ENCODE results near the gene PACRG.

The PACRG gene

GRCh38 chr6:162952423-162952822, 224.6 kb downstream of the PACRG start:
- TF ChIP-seq, protein P1, sequence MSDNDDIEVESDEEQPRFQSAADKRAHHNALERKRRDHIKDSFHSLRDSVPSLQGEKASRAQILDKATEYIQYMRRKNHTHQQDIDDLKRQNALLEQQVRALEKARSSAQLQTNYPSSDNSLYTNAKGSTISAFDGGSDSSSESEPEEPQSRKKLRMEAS (IDR thresholded peaks at IDR 0.05): no peak
- TF ChIP-seq FOXM1 (IDR thresholded peaks at IDR 0.05; ENCODE audit: borderline replicate concordance, low read depth) (no peak), EGR1 (IDR thresholded peaks at IDR 0.05) (no peak), ZBTB7A (IDR thresholded peaks at IDR 0.05; ENCODE audit: low read depth) (no peak), TEAD4 (IDR thresholded peaks at IDR 0.05) (no peak), NFIC (IDR thresholded peaks at IDR 0.05) (no peak), EP300 (IDR thresholded peaks at IDR 0.05; ENCODE audit: borderline replicate concordance) (no peak), TCF12 (IDR thresholded peaks at IDR 0.05; ENCODE audit: low read depth) (no peak), RAD21 (IDR thresholded peaks at IDR 0.05; ENCODE audit: low read depth) (no peak), CEBPB (IDR thresholded peaks at IDR 0.05) (no peak), TAF1 (IDR thresholded peaks at IDR 0.05; ENCODE audit: low read depth) (no peak), YY1 (IDR thresholded peaks at IDR 0.05; ENCODE audit: low read depth) (no peak), CREB1 (IDR thresholded peaks at IDR 0.05; ENCODE audit: low read depth) (no peak)
- TF ChIP-seq, protein P2, sequence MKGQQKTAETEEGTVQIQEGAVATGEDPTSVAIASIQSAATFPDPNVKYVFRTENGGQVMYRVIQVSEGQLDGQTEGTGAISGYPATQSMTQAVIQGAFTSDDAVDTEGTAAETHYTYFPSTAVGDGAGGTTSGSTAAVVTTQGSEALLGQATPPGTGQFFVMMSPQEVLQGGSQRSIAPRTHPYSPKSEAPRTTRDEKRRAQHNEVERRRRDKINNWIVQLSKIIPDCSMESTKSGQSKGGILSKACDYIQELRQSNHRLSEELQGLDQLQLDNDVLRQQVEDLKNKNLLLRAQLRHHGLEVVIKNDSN (IDR thresholded peaks at IDR 0.05): no peak
- TF ChIP-seq, protein P3, sequence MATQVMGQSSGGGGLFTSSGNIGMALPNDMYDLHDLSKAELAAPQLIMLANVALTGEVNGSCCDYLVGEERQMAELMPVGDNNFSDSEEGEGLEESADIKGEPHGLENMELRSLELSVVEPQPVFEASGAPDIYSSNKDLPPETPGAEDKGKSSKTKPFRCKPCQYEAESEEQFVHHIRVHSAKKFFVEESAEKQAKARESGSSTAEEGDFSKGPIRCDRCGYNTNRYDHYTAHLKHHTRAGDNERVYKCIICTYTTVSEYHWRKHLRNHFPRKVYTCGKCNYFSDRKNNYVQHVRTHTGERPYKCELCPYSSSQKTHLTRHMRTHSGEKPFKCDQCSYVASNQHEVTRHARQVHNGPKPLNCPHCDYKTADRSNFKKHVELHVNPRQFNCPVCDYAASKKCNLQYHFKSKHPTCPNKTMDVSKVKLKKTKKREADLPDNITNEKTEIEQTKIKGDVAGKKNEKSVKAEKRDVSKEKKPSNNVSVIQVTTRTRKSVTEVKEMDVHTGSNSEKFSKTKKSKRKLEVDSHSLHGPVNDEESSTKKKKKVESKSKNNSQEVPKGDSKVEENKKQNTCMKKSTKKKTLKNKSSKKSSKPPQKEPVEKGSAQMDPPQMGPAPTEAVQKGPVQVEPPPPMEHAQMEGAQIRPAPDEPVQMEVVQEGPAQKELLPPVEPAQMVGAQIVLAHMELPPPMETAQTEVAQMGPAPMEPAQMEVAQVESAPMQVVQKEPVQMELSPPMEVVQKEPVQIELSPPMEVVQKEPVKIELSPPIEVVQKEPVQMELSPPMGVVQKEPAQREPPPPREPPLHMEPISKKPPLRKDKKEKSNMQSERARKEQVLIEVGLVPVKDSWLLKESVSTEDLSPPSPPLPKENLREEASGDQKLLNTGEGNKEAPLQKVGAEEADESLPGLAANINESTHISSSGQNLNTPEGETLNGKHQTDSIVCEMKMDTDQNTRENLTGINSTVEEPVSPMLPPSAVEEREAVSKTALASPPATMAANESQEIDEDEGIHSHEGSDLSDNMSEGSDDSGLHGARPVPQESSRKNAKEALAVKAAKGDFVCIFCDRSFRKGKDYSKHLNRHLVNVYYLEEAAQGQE (IDR thresholded peaks at IDR 0.05; ENCODE audit: low read depth): no peak

DNA sequence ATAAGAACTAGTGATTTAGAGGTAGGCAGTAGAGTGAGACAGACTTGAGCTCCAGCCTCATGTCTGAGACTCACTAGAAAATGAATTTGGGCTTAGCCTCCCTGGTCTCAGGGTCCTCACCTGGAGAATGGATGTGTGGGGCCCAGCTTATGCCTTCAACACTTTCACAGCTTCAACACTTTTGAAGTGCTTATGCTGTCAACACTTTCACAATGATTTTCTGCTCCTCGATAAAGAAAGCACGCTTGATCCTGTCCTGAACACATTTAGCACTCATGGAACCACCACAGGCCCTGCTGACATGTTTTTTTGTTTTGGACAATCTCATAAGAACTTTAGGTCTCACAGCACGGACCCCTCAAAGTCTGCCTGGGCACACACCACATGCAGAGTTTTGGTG, 229.3 kb downstream of the PACRG start:
- TF ChIP-seq FOXM1 (IDR thresholded peaks at IDR 0.05; ENCODE audit: borderline replicate concordance, low read depth) (no peak), TAF1 (IDR thresholded peaks at IDR 0.05; ENCODE audit: low read depth) (no peak), EP300 (IDR thresholded peaks at IDR 0.05; ENCODE audit: borderline replicate concordance) (no peak), RAD21 (IDR thresholded peaks at IDR 0.05; ENCODE audit: low read depth) (no peak), TCF12 (IDR thresholded peaks at IDR 0.05; ENCODE audit: low read depth) (no peak), ZBTB7A (IDR thresholded peaks at IDR 0.05; ENCODE audit: low read depth) (no peak), EGR1 (IDR thresholded peaks at IDR 0.05) (no peak), NFIC (IDR thresholded peaks at IDR 0.05) (no peak), CEBPB (IDR thresholded peaks at IDR 0.05) (no peak), TEAD4 (IDR thresholded peaks at IDR 0.05) (no peak), CREB1 (IDR thresholded peaks at IDR 0.05; ENCODE audit: low read depth) (no peak)
- TF ChIP-seq, protein P1 (IDR thresholded peaks at IDR 0.05): no peak
- TF ChIP-seq, protein P2 (IDR thresholded peaks at IDR 0.05): no peak
- TF ChIP-seq, protein P3 (IDR thresholded peaks at IDR 0.05; ENCODE audit: low read depth): no peak

DNA sequence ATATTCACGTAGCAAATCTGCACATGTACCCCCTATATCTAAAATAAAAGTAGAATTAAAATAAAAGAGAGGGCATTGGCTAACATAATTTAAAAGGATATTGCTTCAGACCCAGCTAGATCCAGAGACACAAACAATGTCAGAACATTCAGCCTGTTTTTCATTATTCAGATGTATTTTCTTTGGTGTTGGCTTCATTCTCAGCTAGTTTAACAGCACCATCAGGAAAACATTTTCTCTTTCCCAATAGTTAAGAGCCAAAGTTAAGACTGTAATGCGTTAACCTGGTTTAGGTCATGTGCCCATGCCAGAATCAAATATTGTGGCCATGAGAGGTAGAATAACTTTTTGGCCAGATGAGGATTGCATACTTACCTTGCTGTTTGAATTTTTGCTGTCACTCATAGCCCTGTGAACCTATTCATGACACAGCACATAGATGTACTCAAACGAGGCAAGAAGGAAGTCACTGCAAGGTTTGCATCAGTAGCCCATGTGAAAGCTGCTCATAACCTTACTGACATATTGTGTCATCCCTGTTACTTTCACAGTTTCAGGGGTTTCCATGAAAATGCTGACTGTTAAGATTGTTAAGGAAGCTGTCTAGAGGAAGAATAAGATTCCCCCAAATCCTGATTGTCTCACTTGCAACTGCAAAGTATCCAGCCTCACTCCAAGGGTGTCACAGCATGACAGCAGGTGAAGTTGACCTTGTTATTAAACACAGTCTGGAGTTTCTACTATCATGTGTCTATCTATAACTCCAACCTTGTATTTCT, 233.1 kb downstream of the PACRG start:
- TF ChIP-seq YY1 (IDR thresholded peaks at IDR 0.05; ENCODE audit: low read depth): no peak
- no peak for TF ChIP-seq CEBPB (IDR thresholded peaks at IDR 0.05)

- no peak for TF ChIP-seq CREB1 (IDR thresholded peaks at IDR 0.05; ENCODE audit: low read depth)
- TF ChIP-seq, protein P1 (IDR thresholded peaks at IDR 0.05): no peak
- TF ChIP-seq, protein P3 (IDR thresholded peaks at IDR 0.05; ENCODE audit: low read depth): no peak
- no peak for TF ChIP-seq EGR1 (IDR thresholded peaks at IDR 0.05)
- no peak for TF ChIP-seq FOXM1 (IDR thresholded peaks at IDR 0.05; ENCODE audit: borderline replicate concordance, low read depth)
- TF ChIP-seq TCF12 (IDR thresholded peaks at IDR 0.05; ENCODE audit: low read depth): no peak
- no peak for TF ChIP-seq EP300 (IDR thresholded peaks at IDR 0.05; ENCODE audit: borderline replicate concordance)
- TF ChIP-seq YY1 (IDR thresholded peaks at IDR 0.05; ENCODE audit: low read depth): no peak
- TF ChIP-seq TEAD4 (IDR thresholded peaks at IDR 0.05): no peak
- TF ChIP-seq CEBPB (IDR thresholded peaks at IDR 0.05): no peak
- TF ChIP-seq, protein P2 (IDR thresholded peaks at IDR 0.05): no peak
These were observed 234.3 kb downstream of the PACRG start for GRCh38 chr6:162962093-162962492.

Data from Ishikawa (cell line).